H4 (cell line): ENCODE measurements around the gene AUNIP. TPM values are rescaled to one million over a fixed set of nuclear protein-coding genes. Genes with fewer than 3 reads are reported as not detected.
"Not testable (repeated sequence)": the region's sequence is repeated elsewhere in the genome, so short reads cannot be mapped to it uniquely, and the experiment has no call there.

Source experiments
- DNase-seq: peaks from one replicate; pipeline ENCODE4 v3.0.0-alpha.2; 2015; ENCODE audit warnings: low spot score
- total RNA-seq: library from RNA; depleted of rRNA; stranded (reverse); fragments of >200 nt; shearing (Covaris generic); gene quantifications from 2 replicates; pipeline ENCODE4 v1.2.3, GENCODE V29; 2014

The AUNIP gene
- total RNA-seq, 1 experiment from 2014 or later: 8.7 TPM

DNA sequence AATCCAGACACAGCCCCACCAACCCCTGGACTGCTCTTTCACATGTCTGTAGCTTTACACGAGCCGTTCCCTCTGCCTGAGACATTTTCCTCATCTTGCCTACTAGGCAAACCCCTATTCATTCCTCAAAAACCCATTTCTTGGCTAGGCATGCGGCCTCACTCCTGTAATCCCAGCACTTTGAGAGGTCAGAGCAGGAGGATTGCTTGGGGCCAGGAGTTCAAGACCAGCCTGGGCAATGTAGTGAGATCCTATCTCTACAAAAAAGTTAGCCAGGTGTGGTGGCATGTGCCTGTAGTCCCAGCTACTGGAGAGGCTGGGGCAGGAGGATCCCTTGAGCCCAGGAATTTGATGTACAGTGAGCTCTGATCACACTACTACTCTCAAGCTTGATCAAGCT lies 5.2 kb upstream of the AUNIP start:
- DNase-seq: no peak

DNA sequence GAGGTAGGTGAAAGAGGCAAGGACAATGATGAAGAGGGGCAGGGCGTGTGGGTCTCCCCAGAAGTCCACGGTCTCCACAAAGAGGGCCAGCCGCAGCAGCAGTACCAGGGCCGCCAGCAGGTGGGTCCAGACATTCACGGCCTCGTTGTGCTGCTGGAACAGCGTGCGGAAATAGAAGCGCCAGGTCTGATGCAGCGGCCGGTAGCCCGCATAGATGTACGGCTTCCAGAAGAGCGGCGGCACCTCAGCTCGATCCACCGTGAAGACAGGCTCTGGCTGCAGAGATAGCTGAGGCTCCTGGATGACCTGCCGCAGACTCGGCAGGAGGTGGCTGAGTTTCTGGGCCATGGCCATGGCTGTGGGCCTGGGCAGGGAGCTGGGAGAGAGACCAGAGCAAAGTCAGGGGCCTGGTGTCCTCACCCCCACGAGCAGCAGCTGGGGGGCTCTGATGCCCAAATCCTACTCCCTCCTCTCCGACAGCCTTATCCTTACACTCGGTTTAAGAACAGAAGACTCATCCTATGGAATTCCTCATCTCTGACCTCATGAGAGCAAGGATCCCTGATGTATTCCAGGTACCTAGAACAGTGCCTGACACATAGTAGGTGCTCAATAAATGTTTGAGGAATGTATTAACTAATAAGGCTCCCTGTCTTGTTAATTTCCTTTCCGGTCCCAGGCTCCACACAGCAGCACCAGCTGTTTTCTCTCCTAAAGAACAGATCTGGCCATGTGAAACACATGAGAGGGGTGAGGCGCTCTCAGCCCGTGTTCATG lies 4.4 kb upstream of the AUNIP start:
- no peak for DNase-seq

DNA sequence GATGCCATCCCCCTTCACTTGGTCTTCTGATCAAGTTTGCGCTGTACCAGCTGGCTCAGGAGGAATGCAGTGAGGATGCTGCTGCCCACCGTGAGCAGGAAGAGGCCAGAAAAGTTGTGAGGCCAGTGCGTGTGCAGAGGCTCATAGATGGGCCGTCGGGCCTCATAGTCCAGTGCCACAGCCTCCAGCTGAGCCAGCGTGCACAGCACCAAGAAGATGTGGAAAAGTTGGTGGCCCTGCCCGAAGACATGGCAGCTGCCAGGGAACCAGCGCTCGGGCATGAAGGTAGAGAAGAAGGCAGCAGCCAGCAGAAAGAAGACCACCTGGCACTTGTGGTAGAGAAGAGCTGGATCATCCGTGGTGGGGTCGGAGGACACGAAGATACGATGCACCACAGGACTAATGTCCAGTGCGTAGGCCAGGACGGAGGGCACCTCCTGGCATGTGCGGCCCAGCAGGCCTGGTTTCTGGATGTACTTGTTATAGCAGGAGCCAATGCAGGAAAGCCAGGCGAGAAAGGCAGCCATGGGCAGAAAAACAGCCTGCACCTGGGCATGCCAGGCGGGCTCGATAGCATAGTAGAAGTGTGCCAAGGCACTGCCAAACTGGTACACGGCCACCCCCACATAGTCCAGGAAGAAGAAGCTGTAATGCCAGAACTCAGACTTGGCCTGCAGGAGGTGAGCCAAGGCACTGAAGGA lies 3.7 kb upstream of the AUNIP start:
- DNase-seq: no peak

DNA sequence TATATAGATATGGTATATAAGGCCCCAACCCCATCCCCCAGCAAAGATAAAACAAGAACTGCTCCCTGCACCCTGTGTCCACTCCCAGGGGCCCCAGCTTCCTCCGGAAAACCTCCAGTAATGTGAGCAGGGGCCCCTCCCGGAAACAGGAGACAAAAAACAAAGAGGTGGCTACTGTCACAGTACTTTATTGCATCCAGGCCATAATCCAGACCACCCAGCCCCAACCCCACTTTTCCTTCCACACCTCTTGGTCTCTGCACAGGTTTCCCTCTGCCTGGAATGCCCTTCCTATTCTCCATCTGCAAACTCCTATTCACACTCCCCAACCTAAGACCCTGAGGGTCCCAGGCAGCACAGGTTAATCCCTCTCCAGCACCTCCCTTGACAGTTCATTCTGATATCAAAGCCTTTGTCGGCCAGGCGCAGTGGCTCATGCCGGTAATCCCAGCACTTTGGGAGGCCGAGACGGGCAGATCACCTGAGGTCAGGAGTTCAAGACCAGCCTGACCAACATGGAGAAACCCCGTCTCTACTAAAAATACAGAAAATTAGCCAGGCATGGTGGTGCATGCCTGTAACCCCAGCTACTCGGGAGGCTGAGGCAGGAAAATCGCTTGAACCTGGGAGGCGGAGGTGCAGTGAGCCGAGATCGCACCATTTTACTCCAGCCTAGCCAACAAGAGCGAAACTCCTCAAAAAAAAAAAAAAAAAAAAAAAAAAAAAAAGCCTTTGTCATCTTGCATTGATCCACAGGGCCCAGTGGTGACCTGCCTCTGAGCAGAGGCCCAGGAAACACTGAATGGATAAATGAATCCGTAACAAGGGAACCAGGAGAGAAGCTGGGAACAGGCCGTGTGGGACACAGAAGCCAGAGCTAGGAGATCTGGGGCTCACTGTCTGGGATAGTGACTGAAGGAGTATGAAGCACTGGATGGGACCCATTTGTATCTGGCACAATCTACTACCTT lies 2.3 kb upstream of the AUNIP start:
- DNase-seq: no peak

DNA sequence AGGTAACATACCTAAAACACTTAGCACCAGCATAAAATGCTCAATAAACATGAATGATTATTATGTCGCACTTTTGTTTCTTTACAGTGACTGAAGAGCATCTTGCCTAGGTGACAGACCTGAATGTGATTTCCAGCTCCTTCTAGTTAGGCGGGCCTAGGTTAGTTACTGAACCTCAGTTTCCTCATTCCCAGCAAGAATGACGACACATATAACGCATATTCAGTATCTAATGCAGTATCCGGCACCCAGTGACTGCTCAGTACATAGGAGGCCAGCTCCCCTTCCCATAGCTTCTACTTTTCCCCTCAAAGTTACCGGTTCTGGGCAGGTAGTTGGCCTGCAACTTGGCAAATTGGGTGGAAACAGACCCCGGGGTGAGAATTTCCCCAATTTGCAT lies 763 bp downstream of the AUNIP start:
- no peak for DNase-seq

DNA sequence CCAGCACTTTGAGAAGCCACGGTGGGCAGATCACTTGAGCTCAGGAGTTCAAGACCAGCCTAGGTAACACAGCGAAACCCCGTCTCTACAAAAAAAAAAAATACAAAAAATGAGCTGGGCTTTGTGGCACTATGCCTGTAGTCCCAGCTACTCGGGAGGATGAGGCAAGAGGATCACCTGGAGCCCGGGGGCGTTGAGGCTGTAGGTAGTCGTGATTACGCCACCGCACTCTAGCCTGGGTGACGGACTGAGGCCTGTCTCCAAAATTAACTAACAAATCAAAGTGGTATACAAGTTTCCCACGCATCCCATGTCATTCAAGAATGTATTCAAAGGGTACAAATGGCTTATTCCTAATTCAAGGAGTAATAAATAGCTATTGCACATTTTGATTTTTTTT lies 2.4 kb downstream of the AUNIP start:
- DNase-seq: no peak

DNA sequence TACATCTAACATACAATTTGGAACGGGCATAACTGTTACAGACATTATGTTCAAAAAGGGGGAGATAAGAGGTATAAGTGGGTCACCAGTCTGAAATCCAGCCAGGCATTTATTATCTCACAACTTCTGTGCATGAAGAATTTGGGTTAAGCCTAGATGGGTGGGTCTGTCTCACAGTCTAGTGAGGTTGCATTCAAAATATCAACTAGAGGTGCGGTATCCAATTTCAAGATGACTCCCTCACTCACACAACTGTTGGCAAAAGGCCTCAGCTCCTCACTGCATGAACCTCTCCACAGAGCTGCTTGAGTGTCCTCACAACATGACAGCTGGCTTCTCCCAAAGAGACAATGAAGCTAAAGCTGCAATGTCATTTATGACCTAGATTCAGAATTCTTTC lies 4.7 kb downstream of the AUNIP start:
- no peak for DNase-seq

DNA sequence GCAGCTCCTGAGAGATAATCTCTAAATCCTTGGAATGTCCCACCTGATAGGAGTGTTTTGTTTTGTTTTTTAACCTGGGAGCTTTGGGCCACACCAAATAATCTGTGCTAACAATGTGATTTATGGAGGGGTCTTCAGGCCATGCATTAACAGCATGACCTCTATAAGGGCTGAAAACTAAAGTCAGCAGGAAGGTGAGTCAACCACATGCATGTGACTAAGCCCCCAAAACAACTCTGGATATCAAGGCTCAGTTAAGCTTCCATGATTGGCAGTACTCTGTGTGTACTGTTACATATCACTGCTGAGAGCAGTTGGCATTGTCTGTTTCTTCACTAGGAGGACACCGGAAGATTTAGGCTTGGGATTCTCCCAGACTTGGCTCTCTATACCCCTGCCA lies 10.7 kb downstream of the AUNIP start:
- DNase-seq: no peak

DNA sequence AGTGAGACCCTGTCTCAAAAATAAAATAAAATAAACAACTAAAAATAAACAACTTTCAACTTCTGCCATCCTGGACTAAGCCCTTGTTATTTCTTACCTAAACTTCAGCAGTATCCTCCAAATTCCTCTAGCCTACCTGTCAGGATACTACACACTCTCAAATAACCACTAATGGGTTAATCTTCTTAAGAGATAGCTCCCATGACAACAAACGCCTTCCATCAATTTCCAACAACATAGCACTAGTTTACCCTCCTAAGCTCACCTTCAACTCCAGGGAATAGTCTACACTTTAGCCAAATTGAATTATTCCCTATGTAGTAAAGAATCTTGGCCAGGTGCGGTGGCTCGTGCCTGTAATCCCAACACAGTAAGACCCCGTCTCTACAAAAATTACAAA lies 11.3 kb downstream of the AUNIP start:
- no peak for DNase-seq

DNA sequence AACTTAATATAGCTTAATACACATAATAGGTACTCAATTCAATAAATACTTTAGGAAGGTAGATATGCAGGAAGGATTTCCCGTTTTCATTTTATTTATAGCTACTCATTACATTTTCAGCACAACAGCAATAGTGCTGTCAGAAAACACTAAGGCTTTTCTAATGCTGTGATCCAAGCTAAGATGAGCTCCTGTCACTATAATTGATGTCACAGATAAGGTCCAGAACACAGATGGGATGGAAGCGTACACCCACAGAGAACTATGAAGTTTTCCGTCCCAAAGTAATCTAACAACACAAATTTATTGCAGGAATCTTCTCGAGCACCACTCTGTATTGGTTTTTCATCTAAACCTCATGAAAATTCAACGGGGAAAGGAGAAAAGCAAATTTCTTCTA lies 13.6 kb downstream of the AUNIP start:
- DNase-seq: no peak

DNA sequence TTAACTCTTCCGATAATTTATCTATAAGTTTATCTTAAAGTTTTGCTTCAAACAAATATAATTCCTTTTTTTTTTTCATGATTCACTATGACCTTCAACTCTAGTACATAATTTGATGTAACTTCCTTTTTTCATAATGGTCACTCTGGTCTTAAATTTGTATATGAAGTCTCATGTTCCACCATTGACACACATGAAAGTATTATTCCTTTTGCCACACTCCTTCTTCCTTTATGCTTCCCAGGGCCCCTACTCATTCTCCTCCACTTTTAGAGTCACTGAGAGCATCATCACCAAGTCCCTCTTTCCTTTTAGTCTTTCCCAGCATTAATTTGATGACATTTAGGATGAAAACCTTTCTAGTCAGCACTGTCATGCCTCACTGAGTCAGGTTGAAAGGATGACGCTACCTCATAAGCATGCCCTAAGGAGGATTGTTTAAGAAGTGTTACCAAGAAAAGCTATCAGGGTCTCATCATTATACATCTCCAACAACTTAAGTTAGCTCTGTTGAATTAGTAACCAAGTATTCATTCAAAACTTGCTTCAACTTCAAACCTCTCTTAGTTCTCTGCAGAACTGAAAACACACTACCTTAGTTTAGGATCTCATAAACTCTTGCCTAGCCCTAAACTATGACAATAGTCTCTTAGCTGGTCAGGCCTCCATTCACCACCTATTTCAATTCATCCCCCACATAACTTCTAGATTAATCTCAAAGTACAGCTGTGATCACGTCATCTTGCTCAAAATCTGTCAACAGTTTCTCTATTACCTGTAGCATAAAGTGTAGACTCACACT lies 14.5 kb downstream of the AUNIP start:
- no peak for DNase-seq

DNA sequence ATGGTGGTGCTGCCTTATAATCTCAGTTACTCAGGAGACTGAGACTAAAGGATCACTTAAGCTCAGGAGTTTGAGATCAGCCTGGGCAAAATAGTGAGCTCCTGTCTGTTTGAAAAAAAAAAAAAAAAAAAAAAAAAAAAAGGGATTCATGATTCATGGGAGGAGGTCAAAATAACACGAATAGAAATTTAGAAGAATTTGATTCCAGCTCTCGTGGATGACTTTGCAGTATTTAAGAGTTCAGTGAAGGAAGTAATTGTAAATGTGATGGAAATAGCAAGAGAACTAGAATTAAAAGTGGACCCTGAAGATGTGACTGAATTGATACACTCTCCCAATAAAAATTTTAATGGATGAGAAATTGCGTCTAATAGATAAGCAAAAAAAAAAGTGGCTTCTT lies 15.8 kb downstream of the AUNIP start:
- DNase-seq: no peak

DNA sequence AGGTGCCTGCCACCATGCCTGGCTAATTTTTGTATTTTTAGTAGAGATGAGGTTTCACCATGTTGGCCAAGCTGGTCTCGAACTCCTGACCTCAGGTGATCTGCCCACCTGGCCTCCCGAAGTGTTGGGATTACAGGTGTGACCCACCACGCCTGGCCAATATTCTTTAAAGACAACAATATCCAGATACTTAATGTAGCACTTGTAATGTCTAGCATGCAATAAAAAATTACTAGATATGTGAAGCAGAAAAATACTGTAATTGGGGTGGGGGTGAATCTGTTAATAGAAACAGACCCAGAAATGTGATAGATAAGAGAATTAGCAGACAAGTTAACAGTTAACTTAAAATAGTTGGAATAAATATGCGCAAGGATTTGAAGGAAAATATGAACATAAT lies 19.4 kb downstream of the AUNIP start:
- not testable (repeated sequence) for DNase-seq

DNA sequence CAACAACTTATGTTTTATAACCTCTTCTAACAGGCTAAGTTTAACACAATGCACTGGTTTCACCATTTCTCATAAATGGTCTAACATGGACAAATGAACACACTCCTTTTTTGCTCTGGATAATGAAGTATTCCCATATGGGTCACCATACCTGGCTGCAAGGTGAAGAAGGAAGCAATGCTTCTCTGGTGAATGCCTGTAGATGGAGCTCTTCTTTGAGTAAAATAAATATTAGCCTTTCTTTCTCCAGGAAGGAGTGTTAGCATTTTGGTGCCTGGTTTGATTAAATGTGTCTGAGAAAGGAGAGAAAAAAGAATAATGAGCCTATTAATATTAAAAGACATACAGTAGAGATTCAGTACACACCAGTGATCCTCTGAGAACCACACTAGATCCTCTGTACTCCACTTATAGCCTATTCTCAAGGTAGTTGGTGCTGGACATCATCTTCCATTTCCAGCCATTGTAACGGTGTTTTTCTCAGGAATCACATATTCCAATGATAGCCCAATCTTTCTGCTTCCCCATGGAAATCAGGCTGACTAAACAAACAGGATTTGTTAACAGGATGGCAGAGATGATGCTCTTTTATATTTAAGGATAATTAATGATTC lies 21.9 kb downstream of the AUNIP start:
- DNase-seq: no peak

DNA sequence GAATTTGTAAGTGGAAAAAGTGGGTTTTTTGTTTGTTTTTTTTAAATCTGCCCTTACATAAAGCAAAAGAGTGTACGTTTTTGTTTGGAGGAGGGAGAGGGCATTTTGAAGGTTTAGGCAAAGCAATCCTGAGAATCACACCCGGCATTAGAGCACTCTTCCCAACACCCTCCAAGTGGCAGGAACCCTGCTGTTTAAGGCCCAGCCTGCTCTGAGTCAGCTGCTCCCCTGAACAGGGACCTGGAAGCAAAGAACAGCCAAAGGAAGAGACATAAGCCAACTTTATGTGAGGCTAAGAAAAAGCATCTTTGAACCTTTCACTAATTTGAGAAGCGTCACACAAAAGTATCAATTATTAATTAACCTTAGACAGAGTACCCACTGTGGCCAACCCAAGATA lies 22.6 kb downstream of the AUNIP start:
- DNase-seq: no peak

DNA sequence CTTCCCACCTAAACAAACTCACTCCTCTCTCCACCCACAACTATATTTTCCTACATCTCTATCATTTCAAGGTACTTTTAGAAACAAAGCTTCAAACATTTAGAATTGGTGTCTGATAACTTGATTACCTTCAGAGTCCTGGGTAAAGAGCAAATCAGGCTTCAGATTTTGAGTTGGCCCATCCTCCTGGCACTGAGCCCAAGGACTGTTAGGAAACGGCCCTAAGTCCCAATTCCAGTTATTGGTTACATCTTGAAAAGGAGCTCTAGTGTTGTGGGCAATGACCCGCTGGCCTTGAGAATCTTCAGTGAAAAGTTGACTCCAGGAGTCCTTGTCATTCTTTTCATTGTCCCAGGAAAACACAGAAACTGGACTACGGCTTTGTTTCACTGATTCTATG lies 24.4 kb downstream of the AUNIP start:
- DNase-seq: no peak

DNA sequence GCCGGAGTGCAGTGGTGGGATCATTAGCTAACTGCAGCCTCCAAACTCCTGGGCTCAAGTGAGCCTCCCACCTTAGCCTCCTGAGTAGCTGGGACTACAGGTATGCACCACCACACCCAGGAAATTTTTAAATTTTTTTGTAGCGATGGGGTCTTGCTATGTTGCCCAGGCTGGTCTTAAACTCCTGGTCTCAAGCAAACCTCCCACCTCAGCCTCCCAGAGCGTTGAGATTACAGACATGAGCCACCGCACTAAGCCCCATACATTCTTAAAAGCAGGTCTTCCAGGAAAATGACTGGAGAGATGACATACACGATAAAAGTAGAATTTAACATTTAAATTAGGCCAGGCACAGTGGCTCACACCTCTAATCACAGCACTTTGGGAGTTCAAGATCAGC lies 26.1 kb downstream of the AUNIP start:
- DNase-seq: no peak

DNA sequence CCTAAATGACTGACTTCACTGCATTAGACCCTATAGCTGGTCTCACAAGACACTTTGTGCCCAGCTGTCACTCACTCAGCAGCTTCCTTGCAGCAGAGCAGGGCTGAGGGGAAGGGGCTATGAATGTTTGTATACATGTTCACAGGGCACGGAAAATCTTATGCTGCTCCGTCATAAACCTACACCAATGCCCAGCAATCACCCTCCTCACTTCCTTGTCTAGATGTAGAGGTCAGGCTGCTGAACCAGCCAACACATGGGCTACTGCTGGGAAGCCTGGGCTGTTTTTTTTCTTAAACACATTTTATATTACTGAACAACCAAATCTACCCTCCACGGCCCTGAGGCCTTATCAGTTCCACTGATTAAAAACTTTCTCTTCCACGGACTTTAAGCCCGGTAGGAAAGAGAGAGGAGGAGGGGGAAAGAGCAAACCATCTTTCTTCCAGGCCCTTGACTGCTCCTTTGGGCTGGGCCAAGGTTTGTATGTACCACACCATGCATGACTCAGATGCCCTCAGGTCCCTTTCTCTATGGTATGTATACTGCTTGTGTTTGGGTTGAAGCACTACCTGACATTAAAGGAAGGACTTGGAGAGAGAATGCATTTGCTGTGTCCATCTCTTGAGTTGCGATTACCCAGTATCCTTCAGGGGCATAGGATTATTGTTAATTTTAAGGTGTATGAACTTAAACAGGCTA lies 26.8 kb downstream of the AUNIP start:
- DNase-seq: no peak

DNA sequence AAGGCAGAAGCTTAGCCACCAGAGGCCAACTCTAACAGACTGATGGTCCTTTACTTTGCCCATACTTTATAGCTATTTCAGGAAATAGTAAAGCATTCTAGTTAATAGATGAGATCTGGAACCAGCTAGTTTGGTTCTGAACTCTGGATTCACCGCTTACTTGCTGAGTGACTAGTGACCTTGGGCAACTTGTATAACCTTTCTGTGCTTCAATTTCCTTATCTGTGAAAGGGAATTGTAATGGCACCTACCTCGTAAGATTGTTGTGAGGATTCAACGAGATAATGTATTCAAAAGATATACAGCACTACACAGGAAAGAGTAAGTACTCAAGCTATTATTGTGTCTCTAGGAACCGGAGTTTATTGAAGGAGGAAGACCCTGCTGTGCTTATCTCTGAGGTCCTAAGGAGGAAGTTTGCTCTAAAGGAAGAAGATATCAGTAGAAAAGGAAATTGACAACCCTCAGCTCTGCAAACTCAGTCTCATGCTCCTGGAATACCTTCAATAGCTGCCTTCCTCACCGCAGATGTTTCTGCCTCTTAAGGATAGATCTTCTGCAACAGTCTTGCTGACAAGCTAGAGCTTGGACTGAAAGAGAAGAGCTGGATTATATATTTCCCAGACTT lies 27.6 kb downstream of the AUNIP start:
- no peak for DNase-seq

DNA sequence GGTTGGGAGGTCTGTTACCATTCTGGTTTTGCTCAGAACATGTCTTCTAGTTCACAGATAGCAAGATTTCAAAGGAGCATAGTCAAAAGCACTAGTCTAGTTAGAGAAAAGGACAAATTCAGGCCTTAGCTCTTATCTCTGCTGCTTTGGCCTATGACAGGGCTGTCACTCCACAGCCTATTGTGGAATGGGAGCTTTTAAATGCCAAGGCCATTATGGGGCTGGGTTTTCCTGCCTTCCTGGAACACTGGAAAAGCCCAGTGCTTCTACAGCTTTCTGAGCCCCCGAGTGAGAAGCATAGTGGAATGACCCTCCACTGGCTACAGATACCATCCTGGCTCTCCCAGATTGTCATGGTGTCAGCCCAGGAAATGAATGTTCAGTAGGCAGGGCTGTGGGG lies 30.2 kb downstream of the AUNIP start:
- DNase-seq: no peak
